SK-N-SH treated with all-trans-retinoic acid at 6 μM for 48 hours (cell line): ENCODE measurements around the gene GPER1.

Experiments
- ATAC-seq: fragments of 200-7000 bp; cut with Tn5 transposase; 3 replicates; pipeline ENCODE4 v1.9.1; 2020; ENCODE audit warnings: mild to moderate bottlenecking, moderate library complexity
- ARNTL ChIP-seq: fragments of 450-650 bp; formaldehyde crosslinking; IDR thresholded peaks from 2 replicates; pipeline ENCODE4 v1.5.0; 2020; ENCODE audit warnings: low read depth, mild to moderate bottlenecking, moderate library complexity, borderline replicate concordance
- BACH2 ChIP-seq: fragments of 250-450 bp; sonication (Bioruptor Pico); IDR thresholded peaks from 2 replicates; pipeline ENCODE4 v1.9.0; 2021; ENCODE audit warnings: mild to moderate bottlenecking, borderline replicate concordance
- CREB5 ChIP-seq: fragments of 250-450 bp; sonication (Bioruptor Pico); IDR thresholded peaks from 2 replicates; pipeline ENCODE4 v1.5.1; 2020; ENCODE audit warnings: low read depth, mild to moderate bottlenecking, moderate library complexity
- CSDC2 ChIP-seq: fragments of 250-450 bp; sonication (Bioruptor Pico); IDR thresholded peaks from 2 replicates; pipeline ENCODE4 v1.5.0; 2020; ENCODE audit warnings: mild to moderate bottlenecking, moderate library complexity
- ESRRG ChIP-seq: fragments of 250-450 bp; sonication (Bioruptor Pico); IDR thresholded peaks from 2 replicates; pipeline ENCODE4 v1.6.1; 2021; ENCODE audit warnings: mild to moderate bottlenecking
- GLIS3 ChIP-seq: fragments of 250-450 bp; sonication (Bioruptor Pico); IDR thresholded peaks from 2 replicates; pipeline ENCODE4 v1.5.0; 2020; ENCODE audit warnings: mild to moderate bottlenecking, moderate library complexity
- ISL1 ChIP-seq: fragments of 250-450 bp; sonication (Bioruptor Pico); IDR thresholded peaks from 2 replicates; pipeline ENCODE4 v2.1.2; 2022; ENCODE audit warnings: mild to moderate bottlenecking, moderate library complexity
- OSR1 ChIP-seq: fragments of 250-450 bp; sonication (Bioruptor Pico); IDR thresholded peaks from 2 replicates; pipeline ENCODE4 v1.8.0; 2022; ENCODE audit warnings: moderate library complexity, mild to moderate bottlenecking, inconsistent platforms
- PATZ1 ChIP-seq: fragments of 250-450 bp; sonication (Bioruptor Pico); IDR thresholded peaks from 2 replicates; pipeline ENCODE4 v1.8.0; 2020; ENCODE audit warnings: mild to moderate bottlenecking, moderate library complexity, borderline replicate concordance
- POU6F1 ChIP-seq: fragments of 250-450 bp; sonication (Bioruptor Pico); IDR thresholded peaks from 2 replicates; pipeline ENCODE4 v1.8.0; 2021; ENCODE audit warnings: low read depth, mild to moderate bottlenecking, moderate library complexity, borderline replicate concordance
- PPARA ChIP-seq: fragments of 250-450 bp; sonication (Bioruptor Pico); IDR thresholded peaks from 2 replicates; pipeline ENCODE4 v1.5.0; 2020; ENCODE audit warnings: mild to moderate bottlenecking, borderline replicate concordance
- RARB ChIP-seq: fragments of 250-450 bp; sonication (Bioruptor Pico); IDR thresholded peaks from 2 replicates; pipeline ENCODE4 v1.8.0; 2021; ENCODE audit warnings: mild to moderate bottlenecking, moderate library complexity
- SNAI2 ChIP-seq: fragments of 250-450 bp; sonication (Bioruptor Pico); IDR thresholded peaks from 2 replicates; pipeline ENCODE4 v1.5.0; 2020; ENCODE audit warnings: mild to moderate bottlenecking, moderate library complexity
- TCF4 ChIP-seq: fragments of 250-450 bp; sonication (Bioruptor Pico); IDR thresholded peaks from 2 replicates; pipeline ENCODE4 v1.8.0; 2021; ENCODE audit warnings: mild to moderate bottlenecking, moderate library complexity, borderline replicate concordance
- TOX ChIP-seq: fragments of 250-450 bp; sonication (Bioruptor Pico); IDR thresholded peaks from 2 replicates; pipeline ENCODE4 v1.8.0; 2021; ENCODE audit warnings: mild to moderate bottlenecking, moderate library complexity, borderline replicate concordance
- TSHZ2 ChIP-seq: fragments of 250-450 bp; sonication (Bioruptor Pico); IDR thresholded peaks from 2 replicates; pipeline ENCODE4 v1.5.0; 2020; ENCODE audit warnings: mild to moderate bottlenecking, moderate library complexity
- ZC3H10 ChIP-seq: fragments of 250-450 bp; sonication (Bioruptor Pico); IDR thresholded peaks from 2 replicates; pipeline ENCODE4 v1.5.1; 2021; ENCODE audit warnings: mild to moderate bottlenecking, moderate library complexity
- ZFP3 ChIP-seq: fragments of 250-450 bp; sonication (Bioruptor Pico); IDR thresholded peaks from 2 replicates; pipeline ENCODE4 v1.5.0; 2020; ENCODE audit warnings: mild to moderate bottlenecking, moderate library complexity
- ZNF565 ChIP-seq: fragments of 450-650 bp; formaldehyde crosslinking; conservative IDR thresholded peaks from 2 replicates; pipeline ENCODE4 v1.5.0; 2020; ENCODE audit warnings: low read depth, mild to moderate bottlenecking, moderate library complexity
- ZNF70 ChIP-seq: fragments of 450-650 bp; formaldehyde crosslinking; IDR thresholded peaks from 2 replicates; pipeline ENCODE4 v1.5.0; 2020; ENCODE audit warnings: mild to moderate bottlenecking, moderate library complexity
- ZNF8 ChIP-seq: fragments of 450-650 bp; formaldehyde crosslinking; IDR thresholded peaks from 2 replicates; pipeline ENCODE4 v1.5.0; 2020; ENCODE audit warnings: mild to moderate bottlenecking, moderate library complexity

The GPER1 gene

GRCh38 chr7:1086588-1087464 is 1.1 kb upstream of the GPER1 start (continued):
- TF ChIP-seq ZNF565 (CRISPR knock-in tag) (no peak), PATZ1 (CRISPR knock-in tag) (peak; percentile 91; the same call in 1 of the 2 replicates), ZNF70 (CRISPR knock-in tag) (no peak), ARNTL (CRISPR knock-in tag) (no peak)

- TF ChIP-seq CSDC2 (CRISPR knock-in tag) (no peak), ZNF70 (CRISPR knock-in tag) (no peak), ZNF565 (CRISPR knock-in tag) (no peak), PPARA (CRISPR knock-in tag) (no peak), BACH2 (CRISPR knock-in tag) (no peak), ISL1 (CRISPR knock-in tag) (no peak), CREB5 (CRISPR knock-in tag) (no peak), SNAI2 (no peak), ZNF8 (CRISPR knock-in tag) (no peak), OSR1 (no peak), ZC3H10 (no peak), GLIS3 (CRISPR knock-in tag) (no peak), TCF4 (CRISPR knock-in tag) (no peak), ESRRG (CRISPR knock-in tag) (no peak), POU6F1 (CRISPR knock-in tag) (no peak), TSHZ2 (CRISPR knock-in tag) (no peak), ZFP3 (CRISPR knock-in tag) (no peak), PATZ1 (CRISPR knock-in tag) (no peak), TOX (CRISPR knock-in tag) (no peak)
- peak; percentile 5; the same call in 1 of the 3 replicates for ATAC-seq
Observed at GRCh38 chr7:1087465-1087814, 473 bp upstream of the GPER1 start.

- no peak for ATAC-seq
- no peak for TF ChIP-seq OSR1
- TF ChIP-seq ISL1 (CRISPR knock-in tag), result no peak
- no peak for TF ChIP-seq POU6F1 (CRISPR knock-in tag)
- no peak for TF ChIP-seq ZNF70 (CRISPR knock-in tag)
- TF ChIP-seq RARB (CRISPR knock-in tag), result no peak
- no peak for TF ChIP-seq SNAI2
- no peak for TF ChIP-seq GLIS3 (CRISPR knock-in tag)
- no peak for TF ChIP-seq PPARA (CRISPR knock-in tag)
- TF ChIP-seq TOX (CRISPR knock-in tag), result no peak
- no peak for TF ChIP-seq TSHZ2 (CRISPR knock-in tag)
Observed at GRCh38 chr7:1090236-1090635, 2.3 kb downstream of the GPER1 start.
